Mesothelial cell of epicardium (in vitro differentiated cells): Measurements from ENCODE around the gene CDIP1. TPM values are rescaled to one million over a fixed set of nuclear protein-coding genes. Genes with fewer than 3 reads are reported as not detected.

Source experiments
- DNase-seq, 2 experiments: peaks; one replicate each; pipeline ENCODE4 v3.0.0; 2021; ENCODE audit warnings: low spot score in 2 of 2; ENCODE audit not compliant: unreplicated experiment in 2 of 2
- H3K27ac Mint-ChIP-seq: 2 replicates; pipeline ENCODE4 v1.8.0; 2021; ENCODE audit warnings: mixed read lengths
- H3K27me3 Mint-ChIP-seq: 2 replicates; pipeline ENCODE4 v1.8.0; 2021; ENCODE audit warnings: low read depth, mixed read lengths
- H3K36me3 Mint-ChIP-seq: 2 replicates; pipeline ENCODE4 v1.8.0; 2021; ENCODE audit warnings: mixed read lengths
- H3K4me1 Mint-ChIP-seq: 2 replicates; pipeline ENCODE4 v1.8.0; 2021; ENCODE audit warnings: mixed read lengths
- H3K4me3 Mint-ChIP-seq: 2 replicates; pipeline ENCODE4 v1.8.0; 2021; ENCODE audit warnings: mild to moderate bottlenecking, moderate library complexity, mixed read lengths
- H3K9me3 Mint-ChIP-seq: 2 replicates; pipeline ENCODE4 v1.8.0; 2021; ENCODE audit warnings: mixed read lengths
- CTCF ChIP-seq: fragments of 200-600 bp; sonication (generic); IDR thresholded peaks from one replicate; pipeline ENCODE4 v1.5.0; 2021; ENCODE audit warnings: antibody characterized with exemption; ENCODE audit not compliant: unreplicated experiment
- total RNA-seq: library from RNA; stranded (reverse); gene quantifications from 3 replicates; pipeline ENCODE4 v1.2.1, GENCODE V29; 2021

The CDIP1 gene
- total RNA-seq, 1 donor from 2014 or later, result 24.2 TPM

- DNase-seq, result no peak
- Mint-ChIP-seq H3K9me3 (no peaks in the 10 kb centered on the region), H3K27ac (no peak overlapping the region), H3K36me3 (no peaks in the 10 kb centered on the region), H3K4me1 (no peaks in the 10 kb centered on the region), H3K27me3 (peaks cover 9% of the 10 kb centered on the region), H3K4me3 (no peak overlapping the region)
- TF ChIP-seq CTCF, result no peak
These were observed 14.0 kb upstream of the CDIP1 start for GRCh38 chr16:4552541-4552940.

GRCh38 chr16:4550591-4550990 is 12.0 kb upstream of the CDIP1 start:
- no peaks in the 10 kb centered on the region for H3K9me3 Mint-ChIP-seq
- no peak for DNase-seq
- no peaks in the 10 kb centered on the region for H3K4me1 Mint-ChIP-seq
- H3K4me3 Mint-ChIP-seq, result no peak overlapping the region
- H3K36me3 Mint-ChIP-seq, result no peaks in the 10 kb centered on the region
- no peak overlapping the region for H3K27ac Mint-ChIP-seq
- no peak for TF ChIP-seq CTCF
- peaks cover 9% of the 10 kb centered on the region for H3K27me3 Mint-ChIP-seq

- H3K36me3 Mint-ChIP-seq, result no peaks in the 10 kb centered on the region
- H3K4me3 Mint-ChIP-seq, result no peak overlapping the region
- no peak for DNase-seq
- no peak overlapping the region for H3K27ac Mint-ChIP-seq
- no peaks in the 10 kb centered on the region for H3K4me1 Mint-ChIP-seq
- no peak for TF ChIP-seq CTCF
- H3K27me3 Mint-ChIP-seq, result peaks cover 8% of the 10 kb centered on the region
- no peaks in the 10 kb centered on the region for H3K9me3 Mint-ChIP-seq
These were observed 9.6 kb upstream of the CDIP1 start for GRCh38 chr16:4548124-4548523.

- Mint-ChIP-seq H3K4me3 (no peak overlapping the region), H3K36me3 (peaks cover 7% of the 10 kb centered on the region), H3K9me3 (peaks cover 7% of the 10 kb centered on the region), H3K27ac (no peak overlapping the region), H3K4me1 (no peaks in the 10 kb centered on the region), H3K27me3 (peaks cover 8% of the 10 kb centered on the region)
- TF ChIP-seq CTCF, result no peak
- no peak for DNase-seq
These were observed 5.9 kb upstream of the CDIP1 start for GRCh38 chr16:4544473-4544872.

- peaks cover 7% of the 10 kb centered on the region for H3K36me3 Mint-ChIP-seq
- H3K27ac Mint-ChIP-seq, result no peak overlapping the region
- H3K27me3 Mint-ChIP-seq, result peaks cover 19% of the 10 kb centered on the region
- TF ChIP-seq CTCF, result no peak
- no peak overlapping the region for H3K4me3 Mint-ChIP-seq
- H3K4me1 Mint-ChIP-seq, result peaks cover 10% of the 10 kb centered on the region
- peaks cover 10% of the 10 kb centered on the region for H3K9me3 Mint-ChIP-seq
- no peak for DNase-seq
These were observed 1.2 kb upstream of the CDIP1 start for GRCh38 chr16:4539716-4540284.
